AG04450 (cell line): ENCODE measurements around the gene DBI. TPM values are rescaled to one million over a fixed set of nuclear protein-coding genes. Genes with fewer than 3 reads are reported as not detected.

Source experiments
- CTCF ChIA-PET: fragments of 300-600, 350-600 bp; formaldehyde crosslinking; extraction: SDS; loops from one replicate; lab custom pipeline; 2022; ENCODE audit warnings: antibody characterized with exemption, inconsistent platforms; lab: Charles Lee
- POLR2A ChIA-PET: fragments of 350-600 bp; formaldehyde crosslinking; extraction: SDS; loops from one replicate; lab custom pipeline; 2021; ENCODE audit warnings: antibody characterized with exemption, inconsistent platforms; lab: Yijun Ruan, JAX
- DNase-seq: peaks from one replicate; pipeline ENCODE4 v3.0.0-alpha.2; 2011; ENCODE audit warnings: low read depth, low spot score
- H3K27ac ChIP-seq: one replicate; pipeline ENCODE4 v1.5.1; 2012; ENCODE audit warnings: low read depth, low read length, control low read depth
- H3K27me3 ChIP-seq: one replicate; pipeline ENCODE4 v1.6.0; 2012; ENCODE audit warnings: low read length; ENCODE audit not compliant: control insufficient read depth, insufficient read depth
- H3K4me3 ChIP-seq: 2 replicates; pipeline ENCODE4 v1.5.1; 2011; ENCODE audit warnings: mild to moderate bottlenecking, low read depth, low read length, control low read depth
- H3K9me3 ChIP-seq: 2 replicates; pipeline ENCODE4 v1.5.1; 2012; ENCODE audit warnings: low read length; ENCODE audit not compliant: control insufficient read depth, insufficient read depth
- CTCF ChIP-seq: IDR thresholded peaks from 2 replicates; pipeline ENCODE4 v1.5.1; 2011; ENCODE audit warnings: low read depth, low read length, control low read depth, inconsistent platforms
- polyA plus RNA-seq: library from polyadenylated mRNA; depleted of rRNA; stranded (reverse); fragments of >200 nt; gene quantifications from 2 replicates; pipeline ENCODE4 v1.2.3, GENCODE V29; 2011

The DBI gene
- polyA plus RNA-seq, 1 experiment: 244 TPM

GRCh38 chr2:119360423-119360966 lies 6.3 kb upstream of the DBI start:
- TF ChIP-seq CTCF: no peak
- no peaks in the 10 kb centered on the region for H3K9me3 ChIP-seq
- no peak overlapping the region for H3K4me3 ChIP-seq
- ChIA-PET POLR2A (no interaction called here), CTCF (no interaction called here)
- DNase-seq: no peak
- H3K27me3 ChIP-seq: no peaks in the 10 kb centered on the region
- H3K27ac ChIP-seq: no peak overlapping the region

GRCh38 chr2:119364798-119365197 lies 2.0 kb upstream of the DBI start:
- no peak overlapping the region for H3K4me3 ChIP-seq
- H3K9me3 ChIP-seq: no peaks in the 10 kb centered on the region; the same call in 1 of the 2 replicates
- H3K27ac ChIP-seq: no peak overlapping the region
- H3K27me3 ChIP-seq: no peaks in the 10 kb centered on the region
- TF ChIP-seq CTCF: no peak
- DNase-seq: no peak
- ChIA-PET CTCF (interaction anchor here (0.8 kb wide), 1 partner anchor 112 kb away, joined by 3 read pairs; no protein-coding TSS in a partner anchor), POLR2A (no interaction called here)

- H3K4me3 ChIP-seq: peak overlapping the region; percentile 97
- no peak for TF ChIP-seq CTCF
- DNase-seq: no peak
- CTCF ChIA-PET: interaction anchor here (0.8 kb wide), 1 partner anchor 111 kb away, joined by 3 read pairs; no protein-coding TSS in a partner anchor
- POLR2A ChIA-PET: no interaction called here
- no peak overlapping the region for H3K27ac ChIP-seq
- H3K9me3 ChIP-seq: no peaks in the 10 kb centered on the region; the same call in 1 of the 2 replicates
- H3K27me3 ChIP-seq: no peaks in the 10 kb centered on the region
Observed at GRCh38 chr2:119365436-119365835, 1.3 kb upstream of the DBI start.

- TF ChIP-seq CTCF: no peak
- Histone ChIP-seq H3K9me3 (no peaks in the 10 kb centered on the region; the same call in 1 of the 2 replicates), H3K27me3 (no peaks in the 10 kb centered on the region), H3K27ac (peak overlapping the region; percentile 69), H3K4me3 (peak overlapping the region; percentile 97)
- ChIA-PET POLR2A (interaction anchor here (1.0 to 1.3 kb wide), 3 partner anchors 8 to 16 kb away, joined by 3 to 5 read pairs (median 4); no protein-coding TSS in a partner anchor), CTCF (interaction anchor here (1.0 kb wide), 1 partner anchor 21 kb away, joined by 3 read pairs; no protein-coding TSS in a partner anchor)
- no peak for DNase-seq
Observed at GRCh38 chr2:119366161-119366648, 572 bp upstream of the DBI start.

- ChIA-PET POLR2A (interaction anchor here (0.8 to 1.2 kb wide), 2 partner anchors 11 to 20 kb away, joined by 3 to 5 read pairs; no protein-coding TSS in a partner anchor), CTCF (no interaction called here)
- Histone ChIP-seq H3K27ac (no peak overlapping the region), H3K9me3 (no peaks in the 10 kb centered on the region; the same call in 1 of the 2 replicates), H3K27me3 (no peaks in the 10 kb centered on the region), H3K4me3 (peak overlapping the region; percentile 97)
- DNase-seq: no peak
- TF ChIP-seq CTCF: no peak
Observed at GRCh38 chr2:119367472-119368099, 809 bp downstream of the DBI start.
